Activated CD4-positive, CD25-positive, alpha-beta regulatory T cell treated with anti-CD3 and anti-CD28 coated beads, Interleukin-2, amount 50 U/mL, for 24 hours (primary cell): ENCODE measurements around the gene SNX13.

Source experiments
- ATAC-seq, 2 donors: fragments of 150-1000 bp; cut with Tn5 transposase; one replicate each; pipeline ENCODE4 v1.10.0; 2021; ENCODE audit warnings: mild to moderate bottlenecking in 1 of 2, moderate library complexity in 1 of 2

The SNX13 gene

DNA sequence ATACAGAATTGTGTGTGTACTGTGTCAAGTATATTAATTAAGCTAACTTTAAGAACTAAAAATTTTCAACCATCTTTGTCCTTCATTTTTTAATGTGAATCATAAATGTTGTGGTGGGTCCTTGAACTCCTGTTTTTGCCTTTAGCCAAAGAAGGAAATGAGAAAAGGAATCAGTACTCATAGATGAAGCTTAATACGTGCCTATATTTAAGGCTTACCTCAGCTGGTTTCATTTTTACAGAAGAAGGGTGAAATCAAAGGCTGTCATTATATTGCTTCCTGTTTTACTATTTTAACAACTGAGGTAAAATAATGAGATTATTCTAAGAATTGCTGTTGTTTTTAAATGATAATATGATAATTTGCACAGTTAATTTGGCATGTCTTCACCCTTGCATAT lies 6.3 kb upstream of the SNX13 start:
- no peak for ATAC-seq

DNA sequence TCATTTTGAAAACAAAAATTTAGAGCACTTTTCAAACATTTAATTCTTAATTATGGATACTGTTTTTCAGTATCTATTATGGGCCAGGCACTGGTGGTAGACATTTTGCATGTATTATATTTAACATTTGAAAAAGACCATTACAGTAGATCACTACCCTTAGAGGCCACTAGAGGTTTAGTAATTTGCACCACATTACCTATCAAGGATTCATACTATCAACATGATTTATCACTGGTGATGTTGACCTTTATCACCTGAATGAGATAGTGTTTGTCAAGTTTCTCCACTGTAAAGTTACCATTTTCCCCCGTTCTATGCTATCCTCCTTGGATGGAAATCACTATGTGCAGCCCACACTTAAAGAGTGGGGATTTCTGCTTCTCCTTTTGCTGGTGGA lies 4.4 kb upstream of the SNX13 start:
- no peak for ATAC-seq

DNA sequence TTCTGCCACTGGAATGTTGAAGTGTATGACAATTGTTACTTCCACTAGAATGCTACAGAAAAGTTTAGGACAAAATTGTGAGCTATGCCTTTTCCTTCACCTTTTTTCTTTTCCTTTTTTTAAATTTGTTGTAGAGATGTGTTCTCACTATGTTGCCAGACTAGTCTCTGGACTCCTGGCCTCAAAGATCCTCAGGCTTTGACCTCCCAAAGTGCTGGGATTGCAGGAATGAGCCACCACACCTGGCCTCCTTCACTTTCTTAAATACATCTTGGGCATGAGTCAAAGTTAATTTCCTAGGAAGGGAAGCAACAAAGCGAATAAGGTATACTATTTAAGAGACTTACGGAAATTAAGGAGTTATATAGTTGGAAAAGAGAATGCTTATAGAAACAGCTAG lies 2.7 kb upstream of the SNX13 start:
- ATAC-seq: no peak

DNA sequence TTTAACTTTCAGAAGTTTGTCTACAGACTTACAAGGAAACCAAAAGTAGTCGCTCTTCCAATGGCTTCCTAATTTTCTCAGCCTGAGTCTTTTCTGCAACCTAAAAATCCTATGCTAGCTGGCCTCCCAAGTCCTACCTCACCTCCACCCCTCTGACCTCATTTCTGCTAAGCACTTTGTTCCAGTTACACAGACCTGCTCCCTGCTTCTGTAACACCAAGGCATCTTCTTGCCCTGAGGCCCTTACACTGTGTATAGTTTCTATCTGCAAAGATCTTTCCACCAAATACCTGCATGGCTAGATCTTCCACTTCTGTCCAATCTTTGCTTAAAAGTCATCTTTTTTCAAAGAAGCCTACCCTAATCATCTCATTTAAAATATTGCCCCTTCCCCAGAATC lies 1.9 kb upstream of the SNX13 start:
- no peak for ATAC-seq

GRCh38 chr7:17940951-17941431 lies 697 bp upstream of the SNX13 start:
- ATAC-seq: no peak

GRCh38 chr7:17939606-17940301 lies 540 bp downstream of the SNX13 start:
- ATAC-seq: peak; percentile 48 to 59

GRCh38 chr7:17939211-17939605 lies 1.1 kb downstream of the SNX13 start:
- ATAC-seq: no peak

- peak; percentile 23 to 34 for ATAC-seq
These were observed 2.7 kb downstream of the SNX13 start for GRCh38 chr7:17937506-17938120.

DNA sequence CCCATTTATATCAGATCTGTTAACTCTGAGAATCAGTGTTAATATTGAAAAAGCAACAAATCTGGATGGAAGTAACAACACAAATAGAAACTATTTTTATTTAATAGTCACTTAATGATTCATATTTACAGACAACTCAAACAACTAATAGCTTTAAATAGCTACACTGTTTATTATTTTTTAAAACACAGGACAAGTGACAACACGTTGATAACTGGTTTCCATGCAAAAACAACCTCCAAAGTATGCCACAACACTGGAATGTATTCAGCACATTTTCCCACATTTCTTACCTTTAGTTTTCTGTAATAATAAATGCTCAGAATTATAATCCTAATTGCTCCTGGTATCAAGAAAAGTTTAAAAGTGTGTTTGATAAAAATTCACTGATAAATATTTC lies 4.0 kb downstream of the SNX13 start:
- ATAC-seq: no peak

DNA sequence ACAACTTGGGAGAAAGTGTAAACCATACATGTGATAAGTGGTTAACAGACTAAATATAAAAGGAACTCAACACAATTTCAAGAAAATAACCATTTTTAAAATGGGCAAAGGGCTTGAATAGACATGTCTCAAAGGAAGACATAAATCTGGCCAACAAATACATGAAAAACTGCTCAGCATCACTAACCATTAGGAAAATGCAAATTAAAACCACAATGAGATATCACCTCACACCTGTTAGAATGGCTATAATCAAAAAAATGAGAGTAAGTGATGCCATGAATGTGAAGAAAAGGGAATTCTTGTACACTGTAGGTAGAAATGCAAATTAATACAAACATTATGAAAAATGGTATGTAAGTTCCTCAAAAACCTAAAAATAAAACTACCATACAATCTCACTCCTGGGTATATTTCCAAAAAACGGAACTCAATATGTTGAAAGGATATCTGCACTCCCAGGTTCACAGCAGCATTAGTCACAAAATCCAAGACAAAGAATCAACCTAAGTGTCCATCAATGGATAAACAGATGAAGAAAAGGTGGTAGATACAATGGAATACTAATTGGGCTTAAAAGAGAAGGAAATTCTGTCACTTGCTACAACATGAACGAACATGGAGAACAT lies 5.6 kb downstream of the SNX13 start:
- no peak for ATAC-seq

DNA sequence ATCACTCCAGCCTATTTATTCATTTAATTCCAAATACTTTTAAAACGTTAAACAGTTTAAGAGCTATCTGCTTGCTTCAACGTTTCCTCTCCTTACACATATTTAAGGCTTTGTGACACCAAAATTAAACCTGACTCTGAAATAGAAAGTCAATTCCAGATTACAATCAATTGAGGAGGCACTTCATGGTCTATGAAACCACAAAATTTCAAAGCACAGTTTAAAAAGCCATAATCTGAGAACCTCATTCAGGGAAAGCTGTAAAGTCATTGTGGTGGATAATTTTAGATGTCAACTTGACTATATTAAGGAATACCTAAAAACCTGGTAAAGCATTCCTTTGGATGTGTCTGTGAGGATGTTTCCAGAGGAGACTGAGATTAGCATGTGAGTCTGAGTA lies 6.2 kb downstream of the SNX13 start:
- no peak for ATAC-seq

DNA sequence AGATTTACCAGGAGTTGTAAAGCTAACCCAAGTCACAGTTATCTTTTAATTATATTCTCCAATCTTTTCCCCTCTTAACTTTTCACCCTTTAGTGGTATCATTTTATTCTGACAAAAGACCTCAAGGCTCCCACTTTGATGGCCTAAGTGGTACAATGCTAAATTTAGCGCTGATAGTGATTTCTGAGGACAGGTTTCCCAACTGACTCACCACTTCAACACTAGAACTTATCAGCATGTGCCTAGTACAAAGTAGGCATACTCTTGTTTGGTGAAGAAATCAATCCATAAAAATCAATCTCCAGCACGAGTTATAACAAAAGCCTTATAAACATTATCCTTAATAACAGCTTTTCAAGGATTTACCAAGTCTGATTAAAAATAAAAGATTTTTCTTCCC lies 7.5 kb downstream of the SNX13 start:
- no peak for ATAC-seq

GRCh38 chr7:17931069-17931468 lies 9.2 kb downstream of the SNX13 start:
- ATAC-seq: no peak

DNA sequence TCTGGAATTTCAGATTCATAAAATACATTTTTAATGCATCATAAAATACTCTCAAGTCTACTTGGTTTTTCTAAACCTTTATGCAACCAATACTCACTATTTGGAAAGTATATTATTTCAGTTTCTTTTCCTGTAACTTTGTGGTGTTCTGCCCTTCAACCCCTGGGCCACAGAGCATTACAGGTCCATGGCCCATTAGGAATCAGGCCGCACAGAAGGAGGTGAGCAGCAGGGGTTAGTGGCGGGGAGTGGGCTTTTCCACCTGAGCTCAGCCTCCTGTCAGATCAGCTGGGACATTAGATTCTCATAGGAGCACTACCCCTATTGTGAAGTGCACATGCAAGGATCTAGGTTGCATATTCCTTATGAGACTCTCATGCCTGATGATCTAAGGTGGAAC lies 9.7 kb downstream of the SNX13 start:
- no peak for ATAC-seq

DNA sequence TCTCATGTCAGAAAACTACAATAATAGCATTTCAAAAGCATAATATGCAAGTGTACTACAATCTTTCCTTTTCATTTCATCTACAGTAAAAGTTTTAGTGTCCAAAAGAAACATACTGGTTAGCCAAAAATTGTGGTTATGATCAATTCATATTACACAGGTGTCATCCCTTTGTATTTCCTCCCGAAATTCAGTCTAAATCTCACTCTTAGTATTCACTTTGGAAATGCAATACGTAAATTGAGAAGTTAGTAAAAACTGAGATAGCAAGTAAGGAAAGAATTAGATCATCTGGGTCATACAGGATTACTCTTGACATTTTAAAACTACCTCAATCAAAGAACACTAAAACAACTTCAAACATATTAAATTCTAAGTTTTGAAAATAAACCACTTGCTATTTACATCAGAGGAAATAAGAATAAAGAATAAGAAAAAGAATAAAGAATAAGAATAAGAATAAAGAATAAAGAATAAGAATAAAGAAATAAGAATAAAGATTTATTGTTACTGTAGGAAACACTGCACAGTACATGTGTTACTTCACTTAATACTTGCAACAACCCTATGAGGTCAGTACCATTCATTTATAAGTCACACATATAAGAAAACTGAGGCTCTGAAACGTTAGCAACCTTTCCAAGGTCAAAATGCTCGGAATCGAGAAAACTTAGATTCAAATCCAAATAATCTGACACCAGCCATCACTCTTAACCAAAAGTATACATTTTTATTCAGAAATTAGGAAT lies 10.5 kb downstream of the SNX13 start:
- ATAC-seq: no peak

- ATAC-seq: no peak
These were observed 12.2 kb downstream of the SNX13 start for GRCh38 chr7:17928055-17928454.

DNA sequence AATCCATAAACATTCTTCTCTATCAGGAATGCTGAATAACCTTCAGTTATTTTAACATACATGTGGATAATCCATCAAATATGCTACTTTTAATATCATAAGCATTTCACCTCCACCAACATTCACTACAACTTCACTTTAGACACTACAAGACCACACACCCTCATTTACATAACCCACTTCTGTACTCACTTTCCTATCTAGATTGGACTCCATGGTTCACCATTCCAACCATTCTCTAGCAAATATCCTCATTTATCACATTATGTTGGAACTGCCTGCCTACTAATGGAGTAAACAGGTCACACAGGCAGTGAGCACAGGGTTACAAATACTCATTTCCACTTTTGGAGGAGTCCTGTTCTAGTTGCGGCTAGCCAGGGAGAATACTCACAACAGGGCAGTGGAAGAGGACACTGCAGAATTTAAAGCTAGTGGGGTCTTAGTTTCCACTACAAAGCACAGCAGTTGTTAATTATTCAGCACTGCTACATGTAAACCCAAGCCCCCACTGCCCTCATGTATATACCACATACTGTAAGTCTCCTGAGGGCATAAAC lies 18.4 kb downstream of the SNX13 start:
- ATAC-seq: no peak

- ATAC-seq: no peak
These were observed 22.5 kb downstream of the SNX13 start for GRCh38 chr7:17917842-17918241.

GRCh38 chr7:17916786-17917185 lies 23.5 kb downstream of the SNX13 start:
- ATAC-seq: no peak

DNA sequence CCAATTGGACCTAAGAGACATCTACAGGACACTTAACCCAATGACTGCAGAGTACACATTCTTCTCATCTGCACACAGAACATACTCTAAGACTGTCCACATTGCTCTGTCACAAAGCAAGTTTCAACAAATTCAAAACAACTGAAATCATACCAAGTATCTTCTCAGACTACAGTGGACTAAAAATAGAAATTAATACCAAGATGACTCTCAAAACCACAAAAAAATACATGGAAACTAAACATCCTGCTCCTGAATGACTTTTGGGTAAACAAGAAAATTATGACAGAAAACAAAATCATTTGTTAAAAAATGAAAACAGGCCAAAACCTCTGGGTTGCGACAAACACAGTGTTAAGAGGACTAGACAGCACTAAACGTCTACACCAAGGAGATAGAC lies 24.5 kb downstream of the SNX13 start:
- ATAC-seq: no peak

DNA sequence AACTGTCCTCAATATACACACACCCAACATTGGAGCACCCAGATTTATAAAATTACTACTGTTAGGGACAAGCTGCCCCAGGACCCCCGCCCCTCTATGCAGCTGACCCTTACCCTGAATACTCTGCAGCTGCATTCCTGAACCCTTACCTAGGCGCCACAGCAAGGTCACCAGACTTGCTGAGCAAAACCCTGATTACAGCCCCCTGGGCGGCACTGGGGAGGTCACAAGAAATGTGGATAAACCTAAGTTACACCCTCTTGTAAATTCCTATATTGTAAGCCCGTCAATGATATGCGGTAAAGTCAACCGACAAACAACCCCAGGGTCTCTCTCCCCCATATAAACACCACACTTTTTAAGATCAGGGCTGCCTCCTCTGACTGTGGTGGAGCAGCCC lies 25.1 kb downstream of the SNX13 start:
- ATAC-seq: no peak

DNA sequence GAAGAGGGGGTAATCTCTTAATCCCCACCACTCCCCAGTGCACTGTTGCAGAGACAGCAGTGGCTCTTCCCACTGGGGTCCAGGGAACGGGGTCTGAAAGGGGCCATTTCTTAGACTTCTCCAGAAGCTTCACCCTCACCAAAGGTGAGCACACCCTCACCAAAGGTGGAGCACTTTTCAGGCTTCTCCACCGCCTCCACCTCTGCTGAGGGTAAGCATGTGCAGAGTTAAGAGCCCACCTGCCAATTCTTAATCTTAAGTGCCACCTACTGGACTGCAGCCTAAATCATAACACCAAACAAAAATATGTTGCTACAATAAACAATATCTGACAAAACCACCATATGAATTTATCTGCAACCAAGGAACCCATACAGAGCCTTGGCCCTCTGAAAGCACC lies 27.0 kb downstream of the SNX13 start:
- ATAC-seq: no peak

DNA sequence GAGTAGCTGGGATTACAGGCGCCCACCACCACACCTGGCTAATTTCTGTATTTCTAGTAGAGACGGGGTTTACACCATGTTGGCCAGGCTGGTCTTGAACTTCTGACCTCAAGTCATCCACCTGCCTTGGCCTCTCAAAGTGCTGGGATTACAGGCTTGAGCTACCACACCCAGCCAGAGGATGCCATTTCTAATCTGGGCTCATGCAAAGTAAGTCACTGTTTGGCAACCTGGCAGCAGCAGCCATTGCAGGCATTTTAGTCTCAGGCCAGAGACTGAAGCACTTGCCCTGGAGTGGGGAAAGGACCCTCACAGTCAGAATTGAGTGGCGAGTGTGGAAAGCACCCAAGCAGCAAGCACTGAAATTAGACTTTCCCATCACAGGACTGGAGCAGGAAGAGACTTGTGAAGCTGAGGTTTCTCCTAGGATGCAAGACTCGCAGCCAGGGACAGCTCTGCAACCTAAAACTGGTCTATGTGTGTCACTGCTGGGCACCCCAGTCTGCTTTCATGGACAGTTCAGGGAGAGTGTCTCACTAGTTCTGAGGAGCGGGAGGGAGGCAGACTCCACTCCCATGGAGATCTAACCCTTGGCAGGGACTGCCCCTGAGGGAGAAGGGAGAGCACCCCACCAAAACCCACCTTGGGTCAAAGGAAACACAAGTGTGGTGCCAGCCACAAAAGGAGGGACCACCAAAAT lies 27.6 kb downstream of the SNX13 start:
- no peak for ATAC-seq
